ENCODE measurements around the gene FOXD3. TPM values are rescaled to one million over a fixed set of nuclear protein-coding genes. Genes with fewer than 3 reads are reported as not detected.

Gene FOXD3
- 0.30 TPM for total RNA-seq
- long read RNA-seq, partial matches to known transcripts = 0 of 1 reads
- long read RNA-seq, other reads (novel, unspliced or antisense) = 0 of 1 reads

DNA sequence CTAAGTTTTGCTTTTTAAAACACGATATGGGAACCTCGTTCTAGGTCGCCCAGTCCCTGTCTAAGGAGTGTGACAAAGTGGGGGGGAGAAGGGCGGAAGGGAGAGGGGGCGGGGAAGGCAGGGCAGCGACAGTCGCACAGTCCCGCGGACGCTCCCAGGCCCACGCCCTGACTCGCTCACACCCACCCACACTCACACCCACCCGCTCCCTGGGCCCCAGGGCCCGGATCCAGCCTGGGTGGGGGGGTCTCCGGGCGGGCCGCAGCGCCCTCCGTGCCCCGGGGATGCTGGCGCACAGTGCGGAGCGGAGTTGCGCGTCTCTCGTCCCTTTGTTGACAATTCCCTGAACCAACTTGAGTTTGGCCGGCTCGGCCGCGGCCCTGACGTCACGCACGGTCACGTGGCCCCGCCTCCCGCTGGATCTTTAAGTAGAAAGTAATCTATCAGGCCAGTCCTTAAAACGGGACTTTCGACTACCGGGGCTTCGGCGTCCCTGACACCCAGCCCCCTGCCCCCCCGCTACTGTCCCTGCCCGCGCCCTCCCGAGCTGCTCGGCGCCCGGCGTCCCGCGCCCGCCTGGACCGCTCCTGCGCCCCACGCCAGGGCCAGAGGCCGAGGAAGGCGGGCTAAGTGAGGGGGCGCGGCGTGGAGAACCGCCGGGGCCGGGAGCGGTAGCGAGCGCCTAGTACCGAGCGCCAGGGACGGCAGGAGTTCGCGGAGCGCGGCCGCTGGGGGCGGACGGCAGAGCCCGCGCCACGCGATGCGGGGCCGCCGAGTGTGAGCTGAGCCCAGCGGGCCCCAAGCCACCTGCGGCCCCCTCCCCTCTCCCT lies at the start of gene FOXD3:
TSS of gene FOXD3 (plus strand) at position 454 of the 830 bp plus-strand sequence. CDS start 492 bp downstream, outside the sequence.
- DNase-seq (ENCODE audit: low spot score) = no peak
- intact Hi-C loops (cut with DNase I) = loop anchor here (10.0 kb wide), 1 partner anchor 202 kb away; the partner anchor contains the start of genes EFCAB7 and ITGB3BP

DNA sequence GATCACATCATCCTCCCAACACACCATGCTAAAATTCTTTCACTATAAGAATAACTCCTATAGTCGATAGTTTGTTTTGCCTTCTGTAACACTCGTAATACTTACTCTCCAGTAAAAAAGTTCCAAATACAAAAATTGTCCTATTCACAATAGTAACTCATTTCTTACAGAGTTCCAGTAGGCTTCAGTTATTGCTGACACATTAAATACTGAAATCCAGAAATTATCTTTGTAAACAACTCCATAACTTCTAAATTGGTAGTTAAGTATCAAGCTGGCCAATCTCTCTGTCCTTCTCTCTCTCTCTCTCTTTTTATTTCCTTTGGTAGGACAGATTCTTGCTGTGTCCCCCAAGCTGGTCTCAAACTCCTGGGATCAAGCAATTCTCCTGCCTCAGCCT lies 49.6 kb upstream of the FOXD3 start:
- intact Hi-C loops (cut with DNase I) = no loop called here
- no peak for DNase-seq (ENCODE audit: low spot score)

DNA sequence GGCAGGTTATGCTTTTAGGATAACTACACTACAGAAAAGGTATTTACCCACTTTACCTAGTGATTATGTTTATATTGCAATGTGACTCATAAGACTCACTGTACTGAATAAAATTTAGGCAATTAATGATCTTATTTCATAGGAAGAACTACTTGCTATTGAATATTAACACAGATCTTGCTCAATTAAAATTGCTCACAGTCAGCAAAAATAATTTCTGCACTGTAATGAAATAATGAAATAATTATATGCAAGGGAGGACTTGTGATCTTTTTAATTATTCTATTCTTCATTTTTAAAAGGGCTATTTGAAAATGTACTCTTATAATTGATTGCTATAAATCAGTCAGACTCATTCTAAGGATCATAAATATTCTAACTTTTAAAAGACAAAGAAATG lies 48.0 kb upstream of the FOXD3 start:
- DNase-seq (ENCODE audit: low spot score) = no peak
- intact Hi-C loops (cut with DNase I) = no loop called here

DNA sequence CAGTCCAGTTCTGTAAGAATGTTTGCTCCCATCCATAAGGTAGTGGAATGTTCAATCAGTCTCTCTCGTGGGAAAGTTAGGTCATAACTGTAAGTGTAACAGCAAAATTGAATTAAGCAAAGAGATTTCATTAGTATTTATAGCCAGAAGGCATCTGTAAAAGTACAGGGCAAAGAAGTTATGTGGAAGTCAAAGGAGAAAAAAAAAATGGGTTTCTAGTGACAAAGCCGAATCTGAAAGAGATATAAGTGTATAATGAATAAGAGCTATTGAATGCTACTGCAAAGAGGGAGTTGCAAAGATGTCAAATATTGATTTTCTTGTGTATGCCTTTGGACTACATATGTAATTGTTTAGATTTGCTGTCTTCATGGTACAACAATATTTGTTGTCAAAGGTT lies 47.4 kb upstream of the FOXD3 start:
- DNase-seq (ENCODE audit: low spot score) = no peak
- intact Hi-C loops (cut with DNase I) = no loop called here

DNA sequence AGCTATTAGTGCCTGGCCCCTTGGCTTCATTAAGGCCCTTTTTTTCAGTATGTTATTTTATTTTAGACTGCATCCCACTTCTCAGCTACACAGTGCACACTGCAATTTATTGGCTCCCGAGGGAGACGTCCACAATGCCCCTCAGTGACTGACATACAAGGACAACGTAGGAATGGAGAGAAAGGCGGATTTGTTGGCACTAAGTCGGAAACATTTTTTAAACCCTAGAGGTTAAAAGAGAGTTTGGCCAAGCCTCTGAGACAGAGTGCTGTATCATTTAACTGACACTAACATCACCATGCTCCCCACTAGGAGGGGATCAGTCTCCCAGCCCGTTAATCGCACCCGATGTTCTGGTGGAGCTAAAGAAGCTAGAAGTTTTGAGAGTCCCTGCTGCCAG lies 45.7 kb upstream of the FOXD3 start:
- no peak for DNase-seq (ENCODE audit: low spot score)
- intact Hi-C loops (cut with DNase I) = no loop called here

DNA sequence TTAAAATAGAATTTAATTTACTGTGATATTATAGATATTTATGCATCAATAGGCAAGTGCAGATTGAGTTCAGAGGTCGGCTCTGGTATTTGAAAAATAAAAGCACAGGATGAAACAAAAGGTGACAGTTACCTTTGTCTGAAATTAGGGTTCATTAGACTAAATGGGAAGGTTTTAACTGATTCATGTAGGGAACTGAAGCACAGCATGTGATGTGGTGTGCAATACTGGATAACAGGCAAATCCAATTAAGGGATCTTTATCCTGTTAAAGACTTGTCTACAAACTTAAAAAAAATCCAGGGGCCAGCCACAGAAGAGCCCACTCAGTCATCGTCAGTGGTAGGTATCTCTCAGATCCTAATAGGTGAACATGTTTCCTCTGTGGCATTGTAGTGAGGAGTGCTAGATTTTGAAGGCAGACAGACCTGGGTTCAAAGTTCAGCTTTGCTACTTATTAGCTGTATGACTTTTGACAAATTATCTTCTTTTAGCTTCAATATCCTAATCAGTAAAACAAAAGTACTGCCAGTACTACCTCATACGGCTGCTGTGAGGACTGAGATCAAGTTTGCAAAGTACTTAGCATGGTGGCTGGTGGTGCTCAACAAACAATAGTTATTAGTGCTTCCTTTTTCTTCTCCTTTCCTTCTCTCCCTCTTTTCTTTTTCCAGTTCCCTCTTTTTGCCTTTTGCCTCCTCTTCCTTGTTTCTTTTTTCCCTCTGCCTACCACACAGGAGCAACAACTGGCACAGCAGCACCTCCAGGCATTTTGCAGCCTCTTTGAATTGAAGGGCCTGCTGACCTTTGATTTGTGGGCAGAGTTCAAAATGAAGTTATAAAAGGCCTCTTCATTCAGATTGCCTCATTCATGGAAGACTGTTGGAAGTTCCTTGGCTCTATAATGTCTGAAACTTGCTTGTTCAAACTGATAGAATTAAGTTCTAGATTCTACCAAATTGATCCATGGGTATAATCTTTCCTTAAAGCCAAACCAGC lies 44.9 kb upstream of the FOXD3 start:
- no peak for DNase-seq (ENCODE audit: low spot score)
- intact Hi-C loops (cut with DNase I) = no loop called here

DNA sequence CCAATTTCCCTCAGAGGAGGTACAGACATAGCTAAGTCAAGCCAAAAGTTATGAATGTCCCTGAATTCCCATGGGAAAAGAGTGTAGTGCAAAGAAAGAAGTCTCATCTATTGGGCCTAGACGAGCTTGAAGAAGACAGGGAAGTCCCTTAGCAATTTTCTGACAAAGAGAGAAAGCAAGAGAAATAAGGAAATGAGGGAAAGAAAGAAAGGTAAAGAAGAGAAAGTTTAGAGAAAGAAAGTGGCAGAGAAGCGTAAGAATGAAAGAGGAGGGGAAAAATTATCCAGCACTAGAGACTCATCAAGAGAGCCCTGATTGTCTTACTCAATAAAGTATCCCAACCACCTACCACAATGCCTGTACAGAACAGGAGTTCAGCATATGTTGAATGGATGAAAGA lies 40.6 kb upstream of the FOXD3 start:
- no peak for DNase-seq (ENCODE audit: low spot score)
- intact Hi-C loops (cut with DNase I) = no loop called here

DNA sequence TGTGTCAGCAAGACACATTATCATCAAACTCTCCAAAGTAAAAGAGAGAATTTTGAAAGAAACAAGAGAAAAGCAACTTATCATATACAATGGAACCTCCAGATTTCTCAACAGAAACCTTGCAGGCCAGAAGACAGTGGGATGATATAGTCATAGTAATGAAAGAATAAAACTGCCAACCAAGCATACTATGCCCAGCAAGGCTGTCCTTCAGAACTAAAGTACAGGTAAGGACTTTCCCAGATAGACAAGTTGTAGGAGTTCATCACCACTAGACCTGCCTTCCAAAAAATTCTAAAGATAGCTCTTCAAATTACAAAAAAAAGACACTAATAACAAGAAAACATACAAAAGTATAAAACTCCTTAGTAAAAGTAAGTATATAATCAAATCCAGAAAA lies 33.2 kb upstream of the FOXD3 start:
- DNase-seq (ENCODE audit: low spot score) = no peak
- intact Hi-C loops (cut with DNase I) = no loop called here

DNA sequence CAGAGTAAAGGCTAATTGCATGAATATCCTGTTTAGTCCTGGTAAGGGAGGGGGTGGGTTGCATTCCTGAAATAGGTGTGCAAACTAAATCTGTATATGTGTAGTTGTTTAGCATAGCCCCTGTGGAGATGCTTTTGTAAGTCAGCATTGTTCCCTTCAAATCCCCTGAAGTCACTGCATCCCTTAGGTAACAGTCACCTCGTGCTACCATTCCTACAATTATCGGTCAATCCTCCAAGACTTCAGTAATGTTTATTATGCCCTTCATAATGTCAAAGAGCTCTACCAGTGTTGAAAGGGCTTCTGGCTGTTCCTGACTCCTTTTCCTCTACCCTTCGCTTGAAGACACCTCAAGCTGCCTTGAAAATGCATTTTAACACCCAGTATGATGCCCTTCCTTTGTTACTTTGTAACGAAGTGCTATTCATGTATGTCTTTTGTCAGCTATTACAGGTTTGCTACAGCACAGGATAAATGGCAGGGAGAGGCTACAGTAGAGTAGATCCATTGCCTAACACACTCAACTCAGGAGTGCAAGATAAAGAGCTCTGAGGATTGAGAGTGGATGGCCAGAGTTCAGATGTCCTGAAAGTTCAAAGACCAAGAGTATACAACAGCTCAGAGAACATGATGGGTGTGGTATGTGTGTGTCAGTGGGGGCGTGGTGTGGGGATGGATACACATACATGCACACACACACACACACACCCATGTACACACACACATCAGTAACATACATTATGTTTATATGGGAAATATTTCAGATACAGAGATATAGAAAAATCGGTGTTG lies 27.4 kb upstream of the FOXD3 start:
- DNase-seq (ENCODE audit: low spot score) = no peak
- intact Hi-C loops (cut with DNase I) = no loop called here

DNA sequence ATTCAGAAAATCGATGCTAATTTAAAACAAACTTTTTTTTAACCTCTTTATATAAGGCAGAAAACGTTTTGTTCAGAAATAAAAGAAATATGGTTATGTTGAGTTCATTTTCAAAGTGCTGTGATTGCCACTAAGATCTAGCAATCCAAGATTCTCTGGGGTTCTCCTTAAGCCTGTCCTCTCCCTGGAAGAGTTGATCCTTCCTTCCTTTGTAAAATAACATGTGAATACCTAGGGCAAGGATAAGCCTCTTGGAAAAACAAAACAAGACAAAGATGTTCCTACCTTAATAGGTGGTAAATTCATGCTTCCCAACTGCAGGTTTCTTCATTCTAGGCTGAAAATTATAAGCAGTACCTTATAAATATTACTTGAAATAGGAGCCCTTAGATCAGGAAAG lies 18.0 kb upstream of the FOXD3 start:
- intact Hi-C loops (cut with DNase I) = no loop called here
- no peak for DNase-seq (ENCODE audit: low spot score)

DNA sequence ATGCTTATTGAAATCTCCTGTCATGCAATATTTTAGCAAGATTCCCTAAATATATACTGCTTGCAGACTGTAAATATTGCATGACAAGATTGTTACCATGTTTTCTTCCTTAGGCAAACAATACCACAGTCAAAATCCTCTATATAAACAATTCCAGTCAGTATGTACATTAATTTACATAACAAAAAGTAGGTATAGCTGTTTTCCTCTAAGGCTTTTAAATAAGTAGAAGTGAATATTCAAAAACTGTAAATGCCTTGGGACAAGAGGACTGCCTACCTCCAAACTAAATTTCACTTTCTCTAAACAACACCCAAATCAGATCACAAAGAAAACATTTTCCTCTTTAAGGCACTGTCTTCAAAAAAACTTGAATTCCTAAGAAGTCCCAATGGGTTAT lies 17.3 kb upstream of the FOXD3 start:
- no peak for DNase-seq (ENCODE audit: low spot score)

DNA sequence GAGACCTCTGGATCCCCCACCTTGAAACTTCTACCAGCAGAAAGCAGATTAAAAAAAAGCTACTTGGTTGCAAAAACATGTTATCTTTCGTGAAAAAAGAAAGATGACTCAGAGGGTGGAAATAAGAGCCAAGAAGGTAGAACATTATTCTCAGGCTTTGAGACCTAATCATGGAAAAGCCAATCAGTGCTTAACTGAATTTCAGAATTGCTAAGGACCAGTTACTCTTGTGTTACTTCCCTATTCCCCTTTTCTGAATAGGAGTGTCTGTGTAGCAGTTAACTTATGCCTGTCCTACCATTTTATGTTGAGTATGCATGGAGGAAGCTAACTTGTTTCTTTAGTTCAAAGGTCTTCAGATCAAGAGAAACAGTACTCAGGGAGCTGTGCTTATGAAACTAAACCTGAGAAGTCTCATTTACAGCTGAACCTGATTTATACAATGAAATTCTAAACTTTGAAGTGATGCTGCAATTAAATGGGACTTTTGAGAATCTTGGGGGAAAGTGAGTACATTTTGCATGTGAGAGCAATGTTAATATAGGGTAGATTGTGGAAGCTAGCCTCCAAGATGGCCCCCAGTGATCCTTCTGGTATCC lies 15.1 kb upstream of the FOXD3 start:
- intact Hi-C loops (cut with DNase I) = no loop called here
- no peak for DNase-seq (ENCODE audit: low spot score)

More for the DNA sequence above, 17.3 kb upstream of the FOXD3 start:
- intact Hi-C loops (cut with DNase I) = no loop called here

DNA sequence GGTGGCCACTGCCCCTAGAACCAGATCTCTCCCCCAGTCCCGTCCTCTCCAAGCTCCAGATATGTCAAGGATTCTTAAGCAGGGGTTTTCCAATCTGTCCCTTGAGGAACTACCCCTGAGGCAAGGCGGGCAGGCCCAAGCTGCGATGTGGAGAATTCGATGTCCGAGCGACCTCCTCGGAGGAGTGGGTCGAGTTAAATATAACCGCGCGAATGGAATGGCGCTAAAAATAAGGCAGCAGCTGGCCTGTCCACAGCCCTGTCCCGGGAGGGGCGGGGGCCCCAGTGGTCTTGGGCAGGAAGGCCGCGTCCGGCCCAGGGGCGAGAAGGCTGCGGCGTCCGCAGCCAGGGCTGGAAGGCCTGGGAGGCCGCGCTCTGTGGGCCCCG lies 5.8 kb upstream of the FOXD3 start:
- intact Hi-C loops (cut with DNase I) = no loop called here
- no peak for DNase-seq (ENCODE audit: low spot score)

DNA sequence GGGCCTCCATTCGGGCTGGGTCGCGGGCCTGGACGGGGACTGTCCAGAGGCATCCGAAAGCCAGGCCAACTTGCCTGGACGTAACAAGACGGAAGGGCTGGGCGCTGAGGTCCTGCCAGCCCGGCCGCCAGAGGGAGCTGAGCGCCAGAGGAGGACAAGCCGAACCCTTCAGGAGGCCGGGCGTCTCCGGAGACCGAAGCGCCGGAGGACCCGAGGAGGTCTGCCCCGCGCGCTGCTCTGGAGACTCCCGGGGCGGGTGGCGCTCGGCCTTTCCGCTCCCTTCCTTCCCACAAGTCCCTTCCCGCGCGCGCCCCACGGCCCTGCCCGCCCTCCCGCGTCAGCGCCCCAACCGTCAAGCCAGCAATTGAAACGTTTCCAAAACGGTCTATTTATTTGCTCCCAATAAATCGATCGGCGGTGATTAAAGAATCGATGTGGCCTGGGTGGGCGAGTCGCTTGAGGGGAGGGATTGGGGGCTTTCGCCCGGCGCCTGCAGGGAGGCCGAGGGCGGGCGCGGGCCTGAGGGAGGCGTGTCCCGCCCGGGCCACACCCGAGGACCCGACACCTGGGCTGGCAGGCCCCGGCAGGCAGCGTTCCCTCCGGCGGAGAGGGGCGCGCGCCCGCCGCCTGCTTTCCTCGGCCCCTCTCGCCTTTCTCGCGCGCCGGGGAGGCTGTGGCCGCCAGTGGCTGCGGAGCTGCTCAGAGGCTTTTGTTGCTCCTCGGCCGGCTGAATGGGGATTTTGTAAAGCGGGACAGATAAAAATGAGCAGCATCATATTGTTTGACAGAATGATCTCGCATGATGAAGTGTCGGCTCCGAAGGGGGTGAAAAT lies 5.2 kb upstream of the FOXD3 start:
- intact Hi-C loops (cut with DNase I) = no loop called here
- peak; percentile 84 for DNase-seq (ENCODE audit: low spot score)

DNA sequence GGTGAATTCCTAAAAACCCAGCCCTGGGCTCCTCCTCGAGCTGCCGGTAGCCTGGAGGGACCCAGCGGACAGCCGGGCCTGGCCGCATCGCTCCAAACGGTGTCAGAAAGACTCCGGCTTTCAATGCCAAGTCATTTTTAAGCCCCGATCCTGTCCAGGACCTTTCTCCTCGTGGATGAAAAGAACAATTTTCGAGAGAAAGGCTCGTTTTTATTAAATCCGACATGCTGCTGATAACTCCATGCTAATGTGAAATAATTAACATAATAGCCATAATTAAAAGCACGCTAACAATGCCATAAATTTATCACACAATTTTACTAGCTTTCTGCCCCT lies 4.6 kb upstream of the FOXD3 start:
- intact Hi-C loops (cut with DNase I) = no loop called here
- DNase-seq (ENCODE audit: low spot score) = no peak

DNA sequence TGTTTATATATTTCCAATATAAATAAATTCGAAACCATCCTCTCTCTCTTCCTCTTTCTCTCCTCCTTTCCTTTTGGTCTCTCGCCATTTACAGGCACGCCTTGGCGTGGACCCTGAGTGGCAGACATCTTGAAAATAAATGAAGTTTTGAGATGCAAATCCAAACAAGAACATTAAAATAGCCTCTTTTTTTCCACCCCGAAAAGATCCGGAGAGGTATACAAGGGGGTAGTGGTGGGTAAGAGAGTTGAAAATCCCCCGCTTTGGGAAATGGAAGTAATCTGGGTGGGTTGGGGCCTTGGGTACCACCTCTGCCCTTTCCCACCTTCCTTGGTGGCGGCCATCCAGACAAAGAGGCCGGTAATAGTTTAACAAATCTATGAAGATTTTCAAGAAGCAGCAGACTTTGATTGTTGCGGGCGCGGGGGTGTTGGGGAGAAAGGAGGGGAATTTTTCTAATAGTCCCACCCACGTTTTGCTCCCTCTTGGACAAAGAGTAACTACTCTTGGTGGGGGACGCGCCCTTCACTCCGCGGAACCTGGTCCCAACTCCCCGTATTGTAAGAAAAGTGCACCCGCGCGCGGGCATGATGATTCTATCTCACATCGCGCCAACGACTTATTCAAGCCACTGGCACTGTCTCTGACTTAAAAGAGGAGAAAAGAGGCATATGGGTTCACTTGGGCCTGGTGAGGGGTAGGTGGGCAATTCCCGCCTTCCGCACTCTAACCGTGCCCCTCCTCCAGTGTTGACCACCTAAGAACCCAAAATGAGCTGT lies 4.0 kb upstream of the FOXD3 start:
- no peak for DNase-seq (ENCODE audit: low spot score)
- intact Hi-C loops (cut with DNase I) = no loop called here

All from cardiac septum (tissue), 1 donor.